Fibroblast of lung (primary cell): ENCODE results near the gene TEC. TPM values are rescaled to one million over a fixed set of nuclear protein-coding genes. Genes with fewer than 3 reads are reported as not detected.
"Not testable (repeated sequence)": the region's sequence is repeated elsewhere in the genome, so short reads cannot be mapped to it uniquely, and the experiment has no call there.

Source experiments
- DNase-seq, 2 donors: peaks; one replicate each; pipeline versions ENCODE4 v3.0.0 to v3.0.0-alpha.2; 2010; ENCODE audit warnings: low read depth in 2 of 2
- H2AFZ ChIP-seq: 2 replicates; pipeline ENCODE4 v1.5.1; 2012; ENCODE audit warnings: low read length, control low read depth, inconsistent platforms
- H3K27ac ChIP-seq: 2 replicates; pipeline ENCODE4 v1.5.1; 2011; ENCODE audit warnings: low read length, control low read depth; ENCODE audit not compliant: insufficient read depth
- H3K27me3 ChIP-seq: 2 replicates; pipeline ENCODE4 v1.5.1; 2011; ENCODE audit warnings: mild to moderate bottlenecking, low read length; ENCODE audit not compliant: control insufficient read depth, insufficient read depth
- H3K36me3 ChIP-seq: 2 replicates; pipeline ENCODE4 v1.5.1; 2011; ENCODE audit warnings: low read length; ENCODE audit not compliant: control insufficient read depth, insufficient read depth
- H3K4me1 ChIP-seq: 2 replicates; pipeline ENCODE4 v1.5.1; 2011; ENCODE audit warnings: low read length; ENCODE audit not compliant: control insufficient read depth, insufficient read depth; ENCODE audit errors: extremely low read depth
- H3K4me2 ChIP-seq: 2 replicates; pipeline ENCODE4 v1.5.1; 2011; ENCODE audit warnings: low read length, control low read depth; ENCODE audit not compliant: insufficient read depth; ENCODE audit errors: extremely low read depth
- H3K4me3 ChIP-seq, 4 experiments: fragments of 200-600 bp in 1 of 4; sonication (generic) in 1 of 4; replicated peaks in 1 of 4; 2 replicates each; pipeline ENCODE4 v1.5.1; 2011 to 2016; ENCODE audit warnings: low read length in 4 of 4, low read depth in 3 of 4, mild to moderate bottlenecking in 3 of 4, control low read depth in 2 of 4, inconsistent platforms in 1 of 4, mixed read lengths in 1 of 4; ENCODE audit not compliant: insufficient read depth in 1 of 4; ENCODE audit errors: control extremely low read depth in 1 of 4
- H3K79me2 ChIP-seq: 2 replicates; pipeline ENCODE4 v1.5.1; 2012; ENCODE audit warnings: mild to moderate bottlenecking, low read length, inconsistent platforms; ENCODE audit not compliant: control insufficient read depth, insufficient read depth
- H3K9ac ChIP-seq: 2 replicates; pipeline ENCODE4 v1.5.1; 2011; ENCODE audit warnings: mild to moderate bottlenecking, low read length, control low read depth; ENCODE audit not compliant: insufficient read depth
- H3K9me3 ChIP-seq: 2 replicates; pipeline ENCODE4 v1.5.1; 2012; ENCODE audit warnings: low read depth, low read length; ENCODE audit not compliant: control insufficient read depth, insufficient read depth
- H4K20me1 ChIP-seq: 2 replicates; pipeline ENCODE4 v1.5.1; 2011; ENCODE audit warnings: low read length; ENCODE audit not compliant: control insufficient read depth, insufficient read depth; ENCODE audit errors: extremely low read depth
- CTCF ChIP-seq, 2 donors: IDR thresholded peaks in 1 of 2; conservative IDR thresholded peaks in 1 of 2; 1 replicate in 1 of 2; 2 replicates in 1 of 2; pipeline ENCODE4 v1.5.1; 2011 to 2012; ENCODE audit warnings: low read length in 2 of 2, control low read depth in 1 of 2, inconsistent platforms in 1 of 2, low read depth in 1 of 2, mild to moderate bottlenecking in 1 of 2
- EZH2 ChIP-seq: IDR thresholded peaks from 2 replicates; pipeline ENCODE4 v1.5.1; 2012; ENCODE audit warnings: low read length, control low read depth, mild to moderate bottlenecking; ENCODE audit errors: missing control alignments
- polyA plus RNA-seq, 2 donors: library from polyadenylated mRNA; depleted of rRNA in 1 of 2; stranded (reverse) in 1 of 2; unstranded in 1 of 2; fragments of >200 nt; gene quantifications; 2 replicates each; pipeline ENCODE4 v1.2.1, GENCODE V29; 2011 to 2012; ENCODE audit warnings: missing spikeins in 1 of 2
- total RNA-seq: library from RNA; depleted of rRNA; stranded (reverse); fragments of >200 nt; gene quantifications from 2 replicates; pipeline ENCODE4 v1.2.1, GENCODE V29; 2014

The TEC gene
- total and polyA plus RNA-seq, 2 donors (not counting 1 experiment from before 2014, with no cell fraction given), result 0.79 to 5.3 TPM

- Histone ChIP-seq H3K4me1 (no peaks in the 10 kb centered on the region), H3K36me3 (no peaks in the 10 kb centered on the region), H3K27ac (no peak overlapping the region), H2AFZ (no peak overlapping the region), H3K27me3 (no peaks in the 10 kb centered on the region), H3K9me3 (no peaks in the 10 kb centered on the region), H3K4me3 (no peak overlapping the region), H3K9ac (no peak overlapping the region), H4K20me1 (no peaks in the 10 kb centered on the region), H3K79me2 (no peaks in the 10 kb centered on the region), H3K4me2 (no peak overlapping the region)
- no peak for TF ChIP-seq EZH2
- TF ChIP-seq CTCF (conservative IDR thresholded peaks at IDR 0.05 in 1 of 2, IDR thresholded peaks at IDR 0.05 in 1 of 2; ENCODE audit: low read depth in 1 of 2, low read length in 2 of 2), result peak; percentile 59 to 68
- DNase-seq, result peak in 1 of 2 donors; percentile 18
Observed at GRCh38 chr4:48290146-48290772, 20.6 kb upstream of the TEC start.

- H3K4me3 ChIP-seq, H3K9me3 ChIP-seq, H3K27me3 ChIP-seq, H3K4me2 ChIP-seq, H3K79me2 ChIP-seq, DNase-seq, H3K4me1 ChIP-seq, H4K20me1 ChIP-seq, H3K27ac ChIP-seq, H3K36me3 ChIP-seq, H3K9ac ChIP-seq, H2AFZ ChIP-seq: not testable (repeated sequence)
Observed at GRCh38 chr4:48286060-48286459, 16.4 kb upstream of the TEC start.

GRCh38 chr4:48285640-48286039 is 16.0 kb upstream of the TEC start:
- not testable (repeated sequence) for H3K27me3 ChIP-seq, H3K9me3 ChIP-seq, H3K4me3 ChIP-seq, DNase-seq, H4K20me1 ChIP-seq, H3K36me3 ChIP-seq, H2AFZ ChIP-seq, H3K4me2 ChIP-seq, H3K27ac ChIP-seq, H3K4me1 ChIP-seq, H3K9ac ChIP-seq, H3K79me2 ChIP-seq

GRCh38 chr4:48275686-48276085 is 6.0 kb upstream of the TEC start:
- Histone ChIP-seq H3K4me1 (no peaks in the 10 kb centered on the region), H3K79me2 (no peaks in the 10 kb centered on the region), H3K9ac (no peak overlapping the region), H3K27me3 (no peaks in the 10 kb centered on the region), H3K27ac (no peak overlapping the region), H3K36me3 (no peaks in the 10 kb centered on the region), H3K9me3 (no peaks in the 10 kb centered on the region), H2AFZ (no peak overlapping the region), H3K4me3 (no peak overlapping the region), H4K20me1 (no peaks in the 10 kb centered on the region), H3K4me2 (no peak overlapping the region)
- TF ChIP-seq EZH2 (no peak), CTCF (conservative IDR thresholded peaks at IDR 0.05 in 1 of 2, IDR thresholded peaks at IDR 0.05 in 1 of 2; ENCODE audit: low read depth in 1 of 2, low read length in 2 of 2) (no peak)
- DNase-seq, result no peak
